Liver (tissue), 3 donors: ENCODE results near the gene NOX3.

Experiments used
- CTCF ChIP-seq: fragments of 150-350 bp; IDR thresholded peaks from 2 replicates; pipeline ENCODE4 v1.5.1; 2017; ENCODE audit warnings: improper control_type of control experiment, low read depth, low read length; ENCODE audit not compliant: missing input control
- GABPA ChIP-seq, 2 donors: IDR thresholded peaks in 1 of 2; conservative IDR thresholded peaks in 1 of 2; 2 replicates each; pipeline ENCODE4 v1.6.1; 2016; ENCODE audit warnings: antibody characterized with exemption in 2 of 2, mild to moderate bottlenecking in 1 of 2, moderate library complexity in 1 of 2
- MAX ChIP-seq: IDR thresholded peaks from 2 replicates; pipeline ENCODE4 v1.6.1; 2016; ENCODE audit warnings: antibody characterized with exemption
- SP1 ChIP-seq: IDR thresholded peaks from 2 replicates; pipeline ENCODE4 v1.6.1; 2018; ENCODE audit warnings: antibody characterized with exemption, mild to moderate bottlenecking
- YY1 ChIP-seq: IDR thresholded peaks from 2 replicates; pipeline ENCODE4 v1.6.1; 2016; ENCODE audit warnings: antibody characterized with exemption, mild to moderate bottlenecking
- TF ChIP-seq, protein P1 (sequence below): IDR thresholded peaks from 2 replicates; pipeline ENCODE4 v1.6.1; 2016; ENCODE audit warnings: antibody characterized with exemption, mild to moderate bottlenecking
- donor health status: healthy.
- donor health status: healthy.

DNA sequence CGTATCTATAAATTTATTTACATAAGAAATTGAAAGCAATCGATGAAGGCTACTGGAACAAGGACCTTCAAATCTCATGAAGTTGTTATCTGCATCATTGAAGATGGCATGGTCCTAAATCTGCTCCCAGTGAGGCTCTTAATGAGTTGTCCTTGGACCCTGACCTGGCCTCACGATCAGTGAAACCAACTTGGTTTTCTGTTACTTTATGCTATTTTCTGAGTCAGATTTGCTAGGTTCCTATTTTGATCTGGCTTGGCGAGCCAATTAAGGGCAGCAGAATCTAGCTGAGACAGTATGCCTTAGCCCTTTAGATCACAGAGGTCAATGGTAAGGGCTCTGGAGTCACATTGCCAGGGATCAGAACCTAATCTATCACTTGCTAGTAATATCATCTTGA, 30.1 kb upstream of the NOX3 start:
- TF ChIP-seq CTCF (no peak), MAX (no peak), SP1 (no peak), YY1 (no peak), GABPA (IDR thresholded peaks at IDR 0.05 in 1 of 2, conservative IDR thresholded peaks at IDR 0.05 in 1 of 2) (no peak)
- TF ChIP-seq, protein P1, sequence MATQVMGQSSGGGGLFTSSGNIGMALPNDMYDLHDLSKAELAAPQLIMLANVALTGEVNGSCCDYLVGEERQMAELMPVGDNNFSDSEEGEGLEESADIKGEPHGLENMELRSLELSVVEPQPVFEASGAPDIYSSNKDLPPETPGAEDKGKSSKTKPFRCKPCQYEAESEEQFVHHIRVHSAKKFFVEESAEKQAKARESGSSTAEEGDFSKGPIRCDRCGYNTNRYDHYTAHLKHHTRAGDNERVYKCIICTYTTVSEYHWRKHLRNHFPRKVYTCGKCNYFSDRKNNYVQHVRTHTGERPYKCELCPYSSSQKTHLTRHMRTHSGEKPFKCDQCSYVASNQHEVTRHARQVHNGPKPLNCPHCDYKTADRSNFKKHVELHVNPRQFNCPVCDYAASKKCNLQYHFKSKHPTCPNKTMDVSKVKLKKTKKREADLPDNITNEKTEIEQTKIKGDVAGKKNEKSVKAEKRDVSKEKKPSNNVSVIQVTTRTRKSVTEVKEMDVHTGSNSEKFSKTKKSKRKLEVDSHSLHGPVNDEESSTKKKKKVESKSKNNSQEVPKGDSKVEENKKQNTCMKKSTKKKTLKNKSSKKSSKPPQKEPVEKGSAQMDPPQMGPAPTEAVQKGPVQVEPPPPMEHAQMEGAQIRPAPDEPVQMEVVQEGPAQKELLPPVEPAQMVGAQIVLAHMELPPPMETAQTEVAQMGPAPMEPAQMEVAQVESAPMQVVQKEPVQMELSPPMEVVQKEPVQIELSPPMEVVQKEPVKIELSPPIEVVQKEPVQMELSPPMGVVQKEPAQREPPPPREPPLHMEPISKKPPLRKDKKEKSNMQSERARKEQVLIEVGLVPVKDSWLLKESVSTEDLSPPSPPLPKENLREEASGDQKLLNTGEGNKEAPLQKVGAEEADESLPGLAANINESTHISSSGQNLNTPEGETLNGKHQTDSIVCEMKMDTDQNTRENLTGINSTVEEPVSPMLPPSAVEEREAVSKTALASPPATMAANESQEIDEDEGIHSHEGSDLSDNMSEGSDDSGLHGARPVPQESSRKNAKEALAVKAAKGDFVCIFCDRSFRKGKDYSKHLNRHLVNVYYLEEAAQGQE, result no peak
